ENCODE measurements around the gene IL34. TPM values are rescaled to one million over a fixed set of nuclear protein-coding genes. Genes with fewer than 3 reads are reported as not detected.

IL34 gene
- total RNA-seq, 2 experiments from 2014 or later = 0.22 TPM; not detected in 1

DNA sequence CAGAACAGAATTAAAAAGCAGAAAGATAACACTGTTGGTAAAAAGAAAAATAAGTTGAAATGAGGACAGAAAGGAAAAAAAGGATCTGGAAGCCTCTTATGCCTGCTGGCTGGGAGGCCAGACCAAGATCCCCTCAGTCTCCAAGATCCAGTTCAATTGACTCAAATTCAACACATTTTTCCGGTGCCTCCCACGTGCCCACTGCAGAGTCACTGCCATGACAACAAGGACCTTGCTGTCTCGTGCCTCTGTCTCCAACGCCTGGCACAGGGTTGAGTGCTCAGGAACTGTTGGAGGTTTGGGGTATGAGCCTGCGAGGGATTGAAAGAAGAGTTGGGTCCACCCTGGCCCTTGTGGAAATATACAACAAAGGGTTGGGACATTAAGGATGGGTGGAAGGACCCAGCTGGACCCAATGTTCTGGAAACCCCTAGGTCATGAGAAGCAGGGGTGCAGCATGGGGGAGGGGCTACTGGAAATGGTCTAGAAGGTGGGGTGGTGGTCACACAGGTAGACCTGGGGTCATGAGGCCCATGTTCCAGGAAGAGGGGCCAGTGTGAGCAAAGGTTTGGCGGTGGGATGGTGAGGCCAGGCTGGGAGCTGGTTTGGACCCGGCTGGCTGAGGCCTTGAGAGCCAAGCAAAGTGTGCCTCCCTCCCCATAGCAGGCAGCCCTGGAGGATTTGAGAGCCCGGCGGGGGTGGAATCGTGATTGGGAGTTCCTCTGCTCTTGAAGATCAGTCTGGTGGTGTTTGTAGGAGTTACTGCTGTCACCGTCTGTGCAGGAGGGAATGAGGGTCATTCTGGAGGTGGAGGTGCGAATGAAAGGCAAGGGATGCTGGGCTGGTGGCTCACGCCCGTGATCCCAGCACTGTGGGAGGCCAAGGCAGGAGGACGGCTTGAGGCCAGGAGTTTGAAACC is 1.3 kb downstream of the IL34 start:
- Mint-ChIP-seq H3K27ac (no peak overlapping the region), H3K9me3 (no peaks in the 10 kb centered on the region), H3K27me3 (no peaks in the 10 kb centered on the region), H3K36me3 (no peaks in the 10 kb centered on the region), H3K4me3 (no peak overlapping the region), H3K4me1 (no peaks in the 10 kb centered on the region)
- DNase-seq = no peak

DNA sequence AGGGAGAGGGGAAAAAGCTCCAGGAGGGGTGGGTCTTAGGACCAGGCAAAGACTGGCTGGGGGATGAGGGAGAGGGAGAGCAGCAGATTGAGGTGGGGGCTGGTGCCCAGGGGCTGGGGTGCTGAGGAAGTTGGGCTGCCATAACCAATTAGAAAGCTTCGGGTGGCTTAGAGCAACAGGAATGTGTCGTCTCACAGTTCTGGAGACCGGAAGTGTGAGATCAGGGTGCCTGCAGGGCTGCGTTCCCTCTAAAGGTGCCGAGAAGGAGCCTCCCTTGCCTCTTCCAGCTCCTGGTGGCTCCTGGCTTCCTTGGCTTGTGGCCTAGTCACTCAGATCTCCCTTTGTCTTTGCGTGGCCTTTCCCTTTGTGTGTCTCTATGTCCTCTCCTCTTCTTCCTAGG is 2.2 kb downstream of the IL34 start:
- H3K27me3 Mint-ChIP-seq = no peaks in the 10 kb centered on the region
- no peaks in the 10 kb centered on the region for H3K4me1 Mint-ChIP-seq
- no peaks in the 10 kb centered on the region for H3K36me3 Mint-ChIP-seq
- no peak overlapping the region for H3K27ac Mint-ChIP-seq
- H3K4me3 Mint-ChIP-seq = no peak overlapping the region
- no peak for DNase-seq
- no peaks in the 10 kb centered on the region for H3K9me3 Mint-ChIP-seq

DNA sequence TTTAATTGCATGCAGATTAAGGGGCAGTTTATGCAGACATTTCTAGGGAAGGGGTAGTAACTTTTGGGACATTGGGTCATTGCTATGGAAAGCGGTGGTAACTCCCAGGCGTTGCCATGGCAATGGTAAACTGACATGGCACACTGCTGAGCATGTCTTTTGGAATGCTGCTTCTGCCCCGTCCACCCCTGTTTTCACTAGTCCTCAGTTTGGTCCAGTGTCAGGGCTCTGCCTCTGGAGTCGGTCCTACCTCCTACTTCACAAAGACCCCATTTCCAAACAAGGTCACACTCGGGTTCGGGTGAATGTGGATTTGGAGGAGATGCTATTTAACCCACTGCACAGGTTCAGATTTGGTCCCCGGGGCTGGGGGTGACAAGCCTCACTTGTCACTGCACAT is 2.9 kb downstream of the IL34 start:
- no peak for DNase-seq
- Mint-ChIP-seq H3K4me3 (no peak overlapping the region), H3K36me3 (no peaks in the 10 kb centered on the region), H3K27me3 (no peaks in the 10 kb centered on the region), H3K9me3 (no peaks in the 10 kb centered on the region), H3K4me1 (no peaks in the 10 kb centered on the region), H3K27ac (no peak overlapping the region)

DNA sequence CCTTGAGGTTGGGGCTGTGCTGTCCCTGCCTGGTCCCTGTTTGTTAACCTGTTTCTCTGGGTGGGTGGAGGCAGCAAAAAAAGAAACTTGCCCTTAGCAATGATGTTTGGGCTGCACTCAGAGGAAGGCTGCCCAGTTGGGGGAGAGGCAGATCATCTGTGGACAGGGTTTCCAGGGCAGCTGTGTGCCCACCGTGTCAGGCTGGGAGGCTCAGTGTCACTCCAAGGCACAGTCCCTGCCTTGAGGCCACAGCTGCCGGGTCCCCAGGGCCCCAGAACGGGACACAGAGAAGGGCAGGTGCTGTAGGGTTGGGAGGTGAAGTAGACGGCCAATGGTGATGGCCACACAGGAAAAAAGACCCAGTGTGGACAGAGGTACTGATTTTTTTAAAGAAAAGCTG is 3.9 kb downstream of the IL34 start:
- H3K27me3 Mint-ChIP-seq = no peaks in the 10 kb centered on the region
- no peak for DNase-seq
- H3K4me3 Mint-ChIP-seq = no peak overlapping the region
- H3K36me3 Mint-ChIP-seq = no peaks in the 10 kb centered on the region
- no peak overlapping the region for H3K27ac Mint-ChIP-seq
- no peaks in the 10 kb centered on the region for H3K9me3 Mint-ChIP-seq
- no peaks in the 10 kb centered on the region for H3K4me1 Mint-ChIP-seq

DNA sequence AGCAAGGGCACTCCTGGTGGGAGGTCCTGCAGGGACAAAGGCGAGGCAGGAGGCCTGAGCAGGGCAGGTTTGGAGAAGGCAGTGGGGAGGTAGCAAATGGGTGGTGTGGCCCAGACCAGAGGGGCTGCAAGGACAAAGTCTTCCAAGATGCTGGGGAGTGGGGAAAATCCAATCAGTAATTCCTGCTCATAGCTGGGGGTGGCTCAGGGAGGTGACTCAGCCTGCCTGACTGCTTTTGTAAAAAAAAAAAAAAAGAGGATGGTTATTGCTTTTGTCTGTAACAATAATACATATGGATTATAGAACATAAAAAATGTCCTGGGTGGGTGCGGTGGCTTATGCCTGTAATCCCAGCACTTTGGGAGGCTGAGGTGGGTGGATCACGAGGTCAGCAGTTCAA is 5.2 kb downstream of the IL34 start:
- no peak for DNase-seq
- no peaks in the 10 kb centered on the region for H3K9me3 Mint-ChIP-seq
- no peaks in the 10 kb centered on the region for H3K4me1 Mint-ChIP-seq
- no peaks in the 10 kb centered on the region for H3K36me3 Mint-ChIP-seq
- H3K27ac Mint-ChIP-seq = no peak overlapping the region
- no peak overlapping the region for H3K4me3 Mint-ChIP-seq
- H3K27me3 Mint-ChIP-seq = no peaks in the 10 kb centered on the region

DNA sequence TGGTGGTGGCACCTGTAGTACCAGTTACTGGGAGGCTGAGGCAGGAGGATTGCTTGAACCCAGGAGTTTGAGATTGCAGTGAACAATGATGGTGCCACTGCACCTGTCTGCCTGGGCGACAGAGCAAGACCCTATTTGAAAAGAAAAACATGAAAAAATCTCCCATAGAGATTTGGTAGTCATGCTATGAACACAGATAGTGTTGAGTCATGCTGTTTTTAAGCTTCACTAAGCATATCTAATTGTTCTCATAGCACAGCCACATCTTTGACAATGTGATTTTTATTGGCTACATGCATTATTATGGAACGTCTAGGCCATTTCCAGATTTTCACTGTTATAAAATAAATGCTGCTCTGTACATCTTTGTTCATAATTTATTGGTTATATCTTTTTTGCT is 6.0 kb downstream of the IL34 start:
- Mint-ChIP-seq H3K4me3 (no peak overlapping the region), H3K27me3 (no peaks in the 10 kb centered on the region), H3K27ac (no peak overlapping the region), H3K4me1 (no peaks in the 10 kb centered on the region), H3K36me3 (no peaks in the 10 kb centered on the region), H3K9me3 (no peaks in the 10 kb centered on the region)
- no peak for DNase-seq

DNA sequence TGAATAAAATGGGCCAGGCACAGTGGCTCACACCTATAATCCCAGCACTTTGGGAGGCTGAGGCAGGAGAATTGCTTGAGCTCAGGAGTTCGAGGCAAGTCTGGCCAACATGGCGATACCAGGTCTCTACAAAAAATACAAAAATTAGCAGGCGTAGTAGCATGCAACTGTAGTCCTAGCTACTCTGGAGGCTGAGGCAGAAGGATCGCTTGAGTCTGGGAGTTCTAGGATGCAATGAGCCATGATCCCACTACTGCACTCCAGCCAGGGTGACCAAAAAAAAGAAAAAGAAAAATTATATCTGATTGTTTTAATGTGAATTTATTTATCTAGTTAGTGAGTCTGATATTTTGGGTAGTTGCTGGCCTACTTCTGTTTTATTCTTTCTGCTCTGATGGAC is 7.0 kb downstream of the IL34 start:
- DNase-seq = no peak
- Mint-ChIP-seq H3K4me3 (no peak overlapping the region), H3K27ac (no peak overlapping the region), H3K27me3 (no peaks in the 10 kb centered on the region), H3K4me1 (no peaks in the 10 kb centered on the region), H3K9me3 (no peaks in the 10 kb centered on the region), H3K36me3 (no peaks in the 10 kb centered on the region)

DNA sequence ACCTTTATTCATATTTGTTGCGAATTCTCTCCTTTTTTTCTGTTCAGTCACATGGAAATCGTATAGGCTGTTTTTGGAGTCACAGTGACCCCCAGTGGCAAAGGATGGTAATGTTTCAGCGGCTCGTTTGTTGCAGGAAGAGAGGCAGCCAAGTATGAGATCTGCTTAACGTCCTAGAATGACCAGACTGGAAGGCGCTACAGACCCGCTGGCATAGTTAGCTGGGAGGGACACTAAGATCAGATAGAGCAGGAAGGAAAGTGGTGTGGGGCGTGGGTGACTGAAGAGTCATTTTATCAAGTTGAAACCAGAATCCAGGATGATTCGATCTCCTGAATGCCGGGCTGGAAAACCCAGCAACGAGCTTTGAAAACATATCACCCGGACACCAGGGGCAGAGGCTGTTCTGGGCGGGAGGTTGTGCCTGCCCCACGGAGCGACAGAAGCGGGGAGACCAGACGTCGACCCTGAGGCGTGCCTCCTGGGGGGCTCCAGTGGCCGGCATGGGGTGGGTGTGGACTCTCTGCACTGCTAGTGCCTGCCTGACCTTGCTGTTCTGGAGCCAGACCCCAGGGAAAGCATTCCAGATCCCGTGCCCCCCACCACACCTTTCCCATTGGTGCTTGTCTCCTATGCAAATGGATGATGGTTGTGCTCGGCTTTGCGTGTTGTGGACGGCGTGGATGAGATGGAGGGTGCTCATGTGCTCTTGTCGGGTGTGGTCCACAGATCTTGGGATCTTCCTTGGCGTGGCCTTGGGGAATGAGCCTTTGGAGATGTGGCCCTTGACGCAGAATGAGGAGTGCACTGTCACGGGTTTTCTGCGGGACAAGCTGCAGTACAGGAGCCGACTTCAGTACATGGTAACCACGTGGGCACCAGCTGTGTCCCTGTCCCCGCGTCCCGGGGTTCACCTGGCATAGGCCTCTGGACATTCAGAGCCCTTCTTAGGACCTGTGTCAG is 7.7 kb downstream of the IL34 start:
- Mint-ChIP-seq H3K9me3 (no peaks in the 10 kb centered on the region), H3K27ac (no peak overlapping the region), H3K27me3 (no peaks in the 10 kb centered on the region), H3K4me1 (no peaks in the 10 kb centered on the region), H3K36me3 (no peaks in the 10 kb centered on the region), H3K4me3 (peak overlapping the region; percentile 57)
- peak; percentile 73 for DNase-seq

DNA sequence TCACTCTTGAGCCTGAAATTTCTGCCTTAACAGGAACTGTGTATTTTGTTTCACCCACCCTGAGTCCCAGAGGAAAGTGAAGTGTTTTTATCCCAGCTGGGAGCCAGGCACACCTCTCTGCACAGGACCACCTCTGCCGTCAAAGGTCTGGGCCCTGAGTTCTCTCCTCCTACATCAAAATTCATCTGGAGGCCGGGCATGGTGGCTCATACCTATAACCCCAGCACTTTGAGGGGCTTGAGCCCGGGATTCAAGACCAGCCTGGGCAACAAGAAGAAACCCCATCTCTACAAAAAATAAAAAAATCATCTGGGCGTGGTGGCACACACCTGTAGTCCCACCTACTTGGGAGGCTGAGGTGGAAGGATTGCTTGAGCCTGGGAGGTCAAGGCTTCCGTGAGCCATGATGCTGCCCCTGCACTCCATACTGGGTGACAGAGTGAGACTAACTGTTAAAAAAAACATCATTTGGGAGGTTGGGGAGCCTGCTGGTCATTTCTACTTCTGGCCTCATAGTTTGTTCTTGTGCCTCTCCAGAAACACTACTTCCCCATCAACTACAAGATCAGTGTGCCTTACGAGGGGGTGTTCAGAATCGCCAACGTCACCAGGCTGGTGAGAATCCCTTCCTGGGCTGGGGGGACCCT is 9.8 kb downstream of the IL34 start:
- no peaks in the 10 kb centered on the region for H3K36me3 Mint-ChIP-seq
- no peaks in the 10 kb centered on the region for H3K9me3 Mint-ChIP-seq
- no peak overlapping the region for H3K27ac Mint-ChIP-seq
- no peak overlapping the region for H3K4me3 Mint-ChIP-seq
- no peaks in the 10 kb centered on the region for H3K27me3 Mint-ChIP-seq
- DNase-seq = no peak
- H3K4me1 Mint-ChIP-seq = no peaks in the 10 kb centered on the region

DNA sequence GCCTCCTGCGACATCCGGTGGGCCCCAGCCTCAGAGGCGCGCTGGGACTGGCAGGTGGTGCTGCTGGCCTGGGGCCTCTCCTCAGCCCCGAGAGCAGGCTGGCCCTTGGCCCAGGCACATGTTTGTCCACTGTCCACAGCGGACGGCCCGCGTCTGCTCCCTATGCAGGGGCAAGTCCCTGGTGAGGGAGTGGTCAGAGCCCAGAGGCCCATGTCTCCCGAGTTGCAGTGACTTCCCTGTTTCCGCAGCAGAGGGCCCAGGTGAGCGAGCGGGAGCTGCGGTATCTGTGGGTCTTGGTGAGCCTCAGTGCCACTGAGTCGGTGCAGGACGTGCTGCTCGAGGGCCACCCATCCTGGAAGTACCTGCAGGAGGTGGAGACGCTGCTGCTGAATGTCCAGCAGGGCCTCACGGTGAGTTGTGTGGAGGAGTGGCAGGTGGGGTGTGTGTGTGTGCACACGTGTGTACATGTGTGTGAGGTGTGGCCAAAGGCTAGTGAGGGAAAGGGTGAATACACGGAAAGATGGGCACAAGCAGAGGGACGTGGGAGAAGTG is 10.4 kb downstream of the IL34 start:
- no peaks in the 10 kb centered on the region for H3K36me3 Mint-ChIP-seq
- no peaks in the 10 kb centered on the region for H3K9me3 Mint-ChIP-seq
- no peaks in the 10 kb centered on the region for H3K4me1 Mint-ChIP-seq
- no peak overlapping the region for H3K27ac Mint-ChIP-seq
- DNase-seq = no peak
- no peaks in the 10 kb centered on the region for H3K27me3 Mint-ChIP-seq
- H3K4me3 Mint-ChIP-seq = no peak overlapping the region

DNA sequence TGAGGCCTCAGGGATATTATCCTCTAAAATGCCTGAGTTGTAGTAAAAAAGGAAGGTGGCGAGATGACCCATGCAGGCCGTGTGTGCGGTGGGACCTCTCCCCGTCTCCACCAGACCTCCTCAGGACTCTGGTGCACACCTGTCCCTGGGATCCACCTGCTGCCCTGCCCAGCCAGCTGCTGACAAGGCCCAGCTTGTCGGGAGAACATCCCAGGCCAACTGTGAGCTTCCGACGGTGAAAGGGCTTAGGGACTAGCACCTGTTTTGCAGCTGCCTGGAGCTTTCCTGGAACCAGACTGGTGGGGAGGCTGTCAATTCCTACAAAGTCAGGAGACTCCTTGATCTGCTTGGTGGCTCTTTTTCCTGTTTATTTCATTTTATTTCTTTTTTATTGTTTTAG is 11.6 kb downstream of the IL34 start:
- no peaks in the 10 kb centered on the region for H3K4me1 Mint-ChIP-seq
- DNase-seq = no peak
- H3K36me3 Mint-ChIP-seq = no peaks in the 10 kb centered on the region
- H3K4me3 Mint-ChIP-seq = no peak overlapping the region
- H3K27ac Mint-ChIP-seq = no peak overlapping the region
- no peaks in the 10 kb centered on the region for H3K9me3 Mint-ChIP-seq
- no peaks in the 10 kb centered on the region for H3K27me3 Mint-ChIP-seq

DNA sequence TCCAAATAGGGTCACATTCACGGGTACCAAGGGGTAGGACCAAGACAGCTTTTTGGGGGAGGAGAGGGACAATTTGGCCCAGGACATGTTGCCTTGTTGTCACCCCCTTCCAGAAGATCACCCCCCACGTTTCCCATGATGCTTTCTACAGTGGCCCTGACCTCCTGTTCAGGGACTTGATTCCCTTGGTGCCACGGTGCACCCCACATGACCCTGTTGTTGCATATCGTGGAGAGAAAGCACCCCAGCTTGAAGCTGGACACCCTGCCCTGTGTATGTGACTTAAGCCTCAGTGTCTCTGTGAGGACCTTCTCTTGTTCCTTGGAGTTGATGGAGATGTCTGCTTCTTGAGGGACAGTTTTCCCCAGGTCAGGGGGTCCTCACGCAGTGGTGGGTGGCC is 12.6 kb downstream of the IL34 start:
- Mint-ChIP-seq H3K27ac (no peak overlapping the region), H3K27me3 (no peaks in the 10 kb centered on the region), H3K36me3 (no peaks in the 10 kb centered on the region), H3K9me3 (no peaks in the 10 kb centered on the region), H3K4me3 (no peak overlapping the region), H3K4me1 (no peaks in the 10 kb centered on the region)
- no peak for DNase-seq

DNA sequence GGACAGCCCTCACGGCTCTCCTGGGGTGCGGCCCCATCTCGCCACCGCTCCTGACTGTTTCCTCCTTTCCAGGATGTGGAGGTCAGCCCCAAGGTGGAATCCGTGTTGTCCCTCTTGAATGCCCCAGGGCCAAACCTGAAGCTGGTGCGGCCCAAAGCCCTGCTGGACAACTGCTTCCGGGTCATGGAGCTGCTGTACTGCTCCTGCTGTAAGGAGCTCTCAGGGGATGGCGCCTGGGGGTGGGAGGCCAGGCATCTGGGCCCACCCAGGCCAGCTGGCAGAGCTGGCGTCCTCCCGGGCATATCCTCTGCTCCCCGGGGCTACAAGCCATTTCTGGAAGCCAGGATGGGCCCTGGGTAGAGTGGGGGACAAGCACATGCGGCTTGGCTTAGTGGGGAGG is 13.2 kb downstream of the IL34 start:
- Mint-ChIP-seq H3K27me3 (no peaks in the 10 kb centered on the region), H3K36me3 (no peaks in the 10 kb centered on the region), H3K4me1 (no peaks in the 10 kb centered on the region), H3K27ac (no peak overlapping the region), H3K4me3 (no peak overlapping the region), H3K9me3 (no peaks in the 10 kb centered on the region)
- DNase-seq = no peak

DNA sequence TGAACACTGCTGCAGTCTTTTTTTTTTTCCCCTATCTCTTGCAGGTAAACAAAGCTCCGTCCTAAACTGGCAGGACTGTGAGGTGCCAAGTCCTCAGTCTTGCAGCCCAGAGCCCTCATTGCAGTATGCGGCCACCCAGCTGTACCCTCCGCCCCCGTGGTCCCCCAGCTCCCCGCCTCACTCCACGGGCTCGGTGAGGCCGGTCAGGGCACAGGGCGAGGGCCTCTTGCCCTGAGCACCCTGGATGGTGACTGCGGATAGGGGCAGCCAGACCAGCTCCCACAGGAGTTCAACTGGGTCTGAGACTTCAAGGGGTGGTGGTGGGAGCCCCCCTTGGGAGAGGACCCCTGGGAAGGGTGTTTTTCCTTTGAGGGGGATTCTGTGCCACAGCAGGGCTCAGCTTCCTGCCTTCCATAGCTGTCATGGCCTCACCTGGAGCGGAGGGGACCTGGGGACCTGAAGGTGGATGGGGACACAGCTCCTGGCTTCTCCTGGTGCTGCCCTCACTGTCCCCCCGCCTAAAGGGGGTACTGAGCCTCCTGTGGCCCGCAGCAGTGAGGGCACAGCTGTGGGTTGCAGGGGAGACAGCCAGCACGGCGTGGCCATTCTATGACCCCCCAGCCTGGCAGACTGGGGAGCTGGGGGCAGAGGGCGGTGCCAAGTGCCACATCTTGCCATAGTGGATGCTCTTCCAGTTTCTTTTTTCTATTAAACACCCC is 13.8 kb downstream of the IL34 start:
- no peaks in the 10 kb centered on the region for H3K36me3 Mint-ChIP-seq
- no peak for DNase-seq
- H3K4me3 Mint-ChIP-seq = no peak overlapping the region
- H3K4me1 Mint-ChIP-seq = no peaks in the 10 kb centered on the region
- no peaks in the 10 kb centered on the region for H3K9me3 Mint-ChIP-seq
- no peak overlapping the region for H3K27ac Mint-ChIP-seq
- H3K27me3 Mint-ChIP-seq = no peaks in the 10 kb centered on the region
